GM12801 (cell line): ENCODE data around the gene KBTBD12.

Experiments used
- CTCF ChIP-seq: IDR thresholded peaks from one replicate; pipeline ENCODE4 v1.5.1; 2011; ENCODE audit warnings: control low read depth; ENCODE audit not compliant: insufficient read length; ENCODE audit errors: extremely low read depth

Gene KBTBD12

GRCh38 chr3:127908202-127908601 is 6.8 kb upstream of the KBTBD12 start:
- TF ChIP-seq CTCF: no peak

GRCh38 chr3:127908951-127909350 is 6.1 kb upstream of the KBTBD12 start:
- no peak for TF ChIP-seq CTCF

GRCh38 chr3:127909646-127910045 is 5.4 kb upstream of the KBTBD12 start:
- no peak for TF ChIP-seq CTCF

- no peak for TF ChIP-seq CTCF
Observed at GRCh38 chr3:127911421-127911931, 3.6 kb upstream of the KBTBD12 start.

- no peak for TF ChIP-seq CTCF
Observed at GRCh38 chr3:127914584-127914983, 448 bp upstream of the KBTBD12 start.

- TF ChIP-seq CTCF: no peak
Observed at GRCh38 chr3:127915937-127916493, 983 bp downstream of the KBTBD12 start.

- no peak for TF ChIP-seq CTCF
Observed at GRCh38 chr3:127920738-127921137, 5.7 kb downstream of the KBTBD12 start.
